Measurements from ENCODE around the gene EHMT1. TPM values are rescaled to one million over a fixed set of nuclear protein-coding genes. Genes with fewer than 3 reads are reported as not detected.

Gene EHMT1
- total RNA-seq, 1 experiment from 2014 or later: 112 TPM

DNA sequence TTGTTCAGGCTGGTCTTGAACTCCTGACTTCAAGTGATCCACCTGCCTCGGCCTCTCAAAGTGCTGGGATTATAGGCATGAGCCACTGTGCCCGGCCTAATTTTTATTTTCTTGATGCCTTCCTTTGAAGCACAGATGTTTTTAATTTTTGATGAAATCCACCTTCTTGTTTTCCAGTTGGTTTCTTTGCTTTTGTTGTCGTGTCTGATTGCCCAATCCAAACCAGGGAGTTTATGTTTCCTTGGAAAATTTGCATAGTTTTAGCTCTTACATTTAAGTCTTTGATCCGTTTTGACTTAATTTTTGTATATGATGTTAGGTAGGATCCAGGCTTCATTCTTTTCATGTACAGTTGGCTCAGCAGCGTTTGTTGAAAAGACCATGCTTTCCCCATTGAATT, 15.2 kb downstream of the EHMT1 start:
- no peak overlapping the region for H3K4ac ChIP-seq (ENCODE audit: low read depth, low read length)
- H3K27ac ChIP-seq (ENCODE audit: insufficient read length, low read depth, low read length): no peak overlapping the region
- no peak overlapping the region for H4K5ac ChIP-seq (ENCODE audit: insufficient read length, low read depth, low read length)
- H4K91ac ChIP-seq (ENCODE audit: insufficient read length, low read depth, low read length): no peak overlapping the region
- Mint-ChIP-seq H3K36me3 (ENCODE audit: insufficient read depth in 1 of 3, low read depth in 3 of 3) (peaks cover 0 to 4% (median 3%) of the 10 kb centered on the region in 3 experiments; a peak in 5 of 7 replicates), H3K4me3 (no peak overlapping the region), H3K9me3 (no peaks in the 10 kb centered on the region; a peak in 1 of 5 replicates), H3K27me3 (ENCODE audit: low read depth) (no peaks in the 10 kb centered on the region), H3K4me1 (peaks cover 22 to 36% of the 10 kb centered on the region in 2 experiments), H3K27ac (peak overlapping the region in 1 of 3 experiments; percentile 50; a peak in 2 of 7 replicates)
- no peak overlapping the region for H3K56ac ChIP-seq (ENCODE audit: insufficient read length, low read depth, low read length)
- no peak overlapping the region for H2BK12ac ChIP-seq (ENCODE audit: insufficient read length, low read depth, low read length)
- H3K9me3 ChIP-seq (ENCODE audit: control insufficient read depth, low read depth, low read length): no peaks in the 10 kb centered on the region
- H3K14ac ChIP-seq (ENCODE audit: insufficient read depth, low read length): no peak overlapping the region
- no peak overlapping the region for H2BK120ac ChIP-seq (ENCODE audit: low read depth, low read length, poor library complexity, severe bottlenecking)
- no peak overlapping the region for H3K18ac ChIP-seq (ENCODE audit: insufficient read length, low read depth, low read length)
- peaks cover 7% of the 10 kb centered on the region; the same call in 1 of the 2 replicates for H3K4me1 ChIP-seq (ENCODE audit: insufficient read depth, low read length)
- no peak overlapping the region for H2BK20ac ChIP-seq (ENCODE audit: low read depth, low read length, poor library complexity, severe bottlenecking)
- H3K79me2 ChIP-seq (ENCODE audit: insufficient read depth, low read length): peaks cover 53% of the 10 kb centered on the region
- H2AK5ac ChIP-seq (ENCODE audit: insufficient read length, low read length): no peak overlapping the region
- no peak overlapping the region for H2AFZ ChIP-seq (ENCODE audit: low read length)
- no peak overlapping the region for H3K23ac ChIP-seq (ENCODE audit: insufficient read length, low read depth, low read length)
- no peaks in the 10 kb centered on the region for H3K23me2 ChIP-seq (ENCODE audit: insufficient read length, low read depth, low read length, poor library complexity, severe bottlenecking)
- no peak overlapping the region for H2BK5ac ChIP-seq (ENCODE audit: insufficient read length, low read length)
- peaks cover 14% of the 10 kb centered on the region for H3K79me1 ChIP-seq (ENCODE audit: insufficient read depth, low read depth, low read length, poor library complexity, severe bottlenecking)
- H3K27me3 ChIP-seq (ENCODE audit: insufficient read depth, low read length): no peaks in the 10 kb centered on the region
- no peaks in the 10 kb centered on the region for H4K20me1 ChIP-seq (ENCODE audit: control insufficient read depth, insufficient read depth, insufficient read length)
- no CpG with 5 or more reads among the region's 5 CpGs for WGBS (ENCODE audit: extremely low coverage, insufficient read length, low lambda C conversion rate)
- H4K8ac ChIP-seq (replicated peaks; ENCODE audit: insufficient read length, low read depth, low read length): no peak overlapping the region
- H3K4me2 ChIP-seq (ENCODE audit: insufficient read depth, insufficient read length, low read length): no peak overlapping the region
- TF ChIP-seq, protein P1, sequence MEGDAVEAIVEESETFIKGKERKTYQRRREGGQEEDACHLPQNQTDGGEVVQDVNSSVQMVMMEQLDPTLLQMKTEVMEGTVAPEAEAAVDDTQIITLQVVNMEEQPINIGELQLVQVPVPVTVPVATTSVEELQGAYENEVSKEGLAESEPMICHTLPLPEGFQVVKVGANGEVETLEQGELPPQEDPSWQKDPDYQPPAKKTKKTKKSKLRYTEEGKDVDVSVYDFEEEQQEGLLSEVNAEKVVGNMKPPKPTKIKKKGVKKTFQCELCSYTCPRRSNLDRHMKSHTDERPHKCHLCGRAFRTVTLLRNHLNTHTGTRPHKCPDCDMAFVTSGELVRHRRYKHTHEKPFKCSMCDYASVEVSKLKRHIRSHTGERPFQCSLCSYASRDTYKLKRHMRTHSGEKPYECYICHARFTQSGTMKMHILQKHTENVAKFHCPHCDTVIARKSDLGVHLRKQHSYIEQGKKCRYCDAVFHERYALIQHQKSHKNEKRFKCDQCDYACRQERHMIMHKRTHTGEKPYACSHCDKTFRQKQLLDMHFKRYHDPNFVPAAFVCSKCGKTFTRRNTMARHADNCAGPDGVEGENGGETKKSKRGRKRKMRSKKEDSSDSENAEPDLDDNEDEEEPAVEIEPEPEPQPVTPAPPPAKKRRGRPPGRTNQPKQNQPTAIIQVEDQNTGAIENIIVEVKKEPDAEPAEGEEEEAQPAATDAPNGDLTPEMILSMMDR (conservative IDR thresholded peaks at IDR 0.05): no peak
- no peak overlapping the region for H2BK15ac ChIP-seq (ENCODE audit: low read depth, low read length)
- H3T11ph ChIP-seq (ENCODE audit: low read length): no peak overlapping the region
- DNase-seq: no peak
- H3K9ac ChIP-seq (ENCODE audit: extremely low read depth, insufficient read length, low read length): no peak overlapping the region

Data from H9 (cell line).